Vagina (tissue), 2 donors: Measurements from ENCODE around the gene RB1.

Source experiments
- POLR2A ChIP-seq, 2 donors: fragments of 450-650 bp; IDR thresholded peaks; one replicate each; pipeline ENCODE4 v1.6.1; 2017; ENCODE audit warnings: antibody characterized with exemption in 2 of 2, mild to moderate bottlenecking in 2 of 2, moderate library complexity in 2 of 2
- POLR2AphosphoS5 ChIP-seq, 2 donors: sonication (generic); formaldehyde crosslinking; IDR thresholded peaks; one replicate each; pipeline ENCODE4 v1.9.0; 2017; ENCODE audit warnings: antibody characterized with exemption in 2 of 2, mild to moderate bottlenecking in 2 of 2, low read depth in 1 of 2; ENCODE audit not compliant: insufficient read depth in 1 of 2

DNA sequence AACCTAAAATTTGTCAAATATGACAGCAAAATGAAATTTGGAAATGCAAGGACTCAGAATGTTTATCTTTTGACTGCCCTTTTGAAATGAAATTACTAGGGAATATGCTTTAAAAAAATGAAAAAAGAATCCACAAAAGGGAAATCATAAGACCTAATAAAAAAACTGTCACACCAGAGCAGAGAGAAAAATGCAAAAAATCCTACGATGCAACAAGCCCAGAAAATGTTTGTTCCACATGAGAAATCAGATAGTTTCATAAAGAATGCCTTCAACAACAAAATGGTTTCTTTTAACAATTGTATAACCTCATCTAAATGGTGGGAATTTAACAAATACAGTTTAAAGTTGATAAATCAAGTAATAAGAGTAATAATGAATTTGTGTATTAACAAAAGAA lies 101.4 kb downstream of the RB1 start:
- TF ChIP-seq POLR2A (IDR thresholded peaks at IDR 0.05) (no peak), POLR2AphosphoS5 (IDR thresholded peaks at IDR 0.05; ENCODE audit: insufficient read depth in 1 of 2, low read depth in 1 of 2) (peak in 1 of 2 donors; percentile 19)
